Measurements from ENCODE around the gene PHF2.

Gene PHF2

DNA sequence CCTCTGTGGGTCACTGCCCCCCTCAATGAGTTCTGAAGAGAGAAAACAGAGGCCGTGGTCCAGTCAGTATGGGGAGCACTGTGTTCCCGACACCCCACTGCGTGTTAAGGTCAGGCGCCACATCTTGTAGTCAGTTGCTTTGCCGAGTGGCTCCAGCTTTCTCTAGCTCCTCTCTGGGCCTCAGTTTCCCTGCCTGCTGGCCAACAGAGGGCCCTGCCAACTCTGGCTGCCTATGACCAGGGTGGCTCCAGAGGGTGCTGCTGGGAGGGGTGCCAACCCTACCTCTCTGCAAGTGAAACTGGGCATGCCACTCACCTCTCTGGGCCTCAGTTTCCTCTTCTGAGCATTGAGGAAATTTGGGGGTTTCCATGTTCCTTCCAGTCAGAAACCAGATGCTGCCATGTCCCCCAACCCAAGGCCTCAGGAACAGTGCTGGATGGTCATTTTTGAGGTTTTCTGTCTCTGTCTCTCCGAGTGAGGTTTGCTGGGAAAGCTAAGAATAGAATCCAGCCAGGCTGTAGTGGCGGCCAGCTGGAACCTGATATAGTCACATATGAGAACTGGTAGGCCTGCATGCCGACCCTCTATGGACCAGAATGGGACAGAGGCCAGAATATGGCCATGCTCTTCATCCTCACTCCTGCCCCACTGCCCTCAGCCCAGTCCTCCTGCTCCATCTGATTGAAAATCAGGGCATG lies 132.1 kb downstream of the PHF2 start:
- TF ChIP-seq, protein P1, sequence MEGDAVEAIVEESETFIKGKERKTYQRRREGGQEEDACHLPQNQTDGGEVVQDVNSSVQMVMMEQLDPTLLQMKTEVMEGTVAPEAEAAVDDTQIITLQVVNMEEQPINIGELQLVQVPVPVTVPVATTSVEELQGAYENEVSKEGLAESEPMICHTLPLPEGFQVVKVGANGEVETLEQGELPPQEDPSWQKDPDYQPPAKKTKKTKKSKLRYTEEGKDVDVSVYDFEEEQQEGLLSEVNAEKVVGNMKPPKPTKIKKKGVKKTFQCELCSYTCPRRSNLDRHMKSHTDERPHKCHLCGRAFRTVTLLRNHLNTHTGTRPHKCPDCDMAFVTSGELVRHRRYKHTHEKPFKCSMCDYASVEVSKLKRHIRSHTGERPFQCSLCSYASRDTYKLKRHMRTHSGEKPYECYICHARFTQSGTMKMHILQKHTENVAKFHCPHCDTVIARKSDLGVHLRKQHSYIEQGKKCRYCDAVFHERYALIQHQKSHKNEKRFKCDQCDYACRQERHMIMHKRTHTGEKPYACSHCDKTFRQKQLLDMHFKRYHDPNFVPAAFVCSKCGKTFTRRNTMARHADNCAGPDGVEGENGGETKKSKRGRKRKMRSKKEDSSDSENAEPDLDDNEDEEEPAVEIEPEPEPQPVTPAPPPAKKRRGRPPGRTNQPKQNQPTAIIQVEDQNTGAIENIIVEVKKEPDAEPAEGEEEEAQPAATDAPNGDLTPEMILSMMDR (IDR thresholded peaks at IDR 0.05): no peak
- TF ChIP-seq ZFX (IDR thresholded peaks at IDR 0.05; ENCODE audit: borderline replicate concordance): no peak
- H3K27ac ChIP-seq: no peak overlapping the region

DNA sequence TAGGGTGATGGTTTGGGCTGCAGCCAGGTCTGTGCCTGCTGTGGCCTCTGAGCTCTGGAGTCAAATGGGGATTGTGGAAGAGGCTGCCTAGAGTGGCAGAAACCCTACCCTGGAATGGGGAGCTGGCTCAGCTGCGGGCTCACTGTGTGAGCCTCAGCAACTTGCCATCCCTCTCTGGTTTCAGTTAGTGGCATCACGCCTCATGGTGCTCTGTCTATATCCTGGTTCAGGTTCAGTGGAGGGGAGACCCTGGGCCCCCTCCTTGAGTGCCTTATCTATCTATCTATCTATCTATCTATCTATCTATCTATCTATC lies 132.6 kb downstream of the PHF2 start:
- H3K27ac ChIP-seq: no peak overlapping the region

GRCh38 chr9:93709600-93710369 lies 133.4 kb downstream of the PHF2 start:
- TF ChIP-seq ZFX (IDR thresholded peaks at IDR 0.05; ENCODE audit: borderline replicate concordance): no peak
- TF ChIP-seq, protein P1 (IDR thresholded peaks at IDR 0.05): no peak
- no peak overlapping the region for H3K27ac ChIP-seq

More for the DNA sequence above, 132.6 kb downstream of the PHF2 start:
- no peak for TF ChIP-seq ZFX (IDR thresholded peaks at IDR 0.05; ENCODE audit: borderline replicate concordance)
- TF ChIP-seq, protein P1 (IDR thresholded peaks at IDR 0.05): no peak

DNA sequence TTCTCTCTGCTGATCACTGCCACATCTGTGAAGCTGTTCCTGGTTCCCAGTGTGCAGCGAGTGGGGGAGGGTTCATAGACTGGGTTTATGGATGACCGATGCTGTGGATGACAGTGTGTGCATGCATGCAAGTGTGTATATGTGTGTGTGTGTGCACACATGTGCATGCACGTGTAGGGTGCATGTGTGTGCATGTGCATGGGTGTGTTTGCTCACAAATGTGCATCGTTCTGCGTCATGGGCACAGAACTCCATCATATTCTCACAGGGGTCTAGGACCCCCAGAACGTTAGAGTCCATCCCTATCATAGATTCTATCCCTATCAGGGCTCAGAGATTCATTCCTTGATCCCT lies 134.0 kb downstream of the PHF2 start:
- TF ChIP-seq, protein P1 (IDR thresholded peaks at IDR 0.05): no peak
- no peak for TF ChIP-seq ZFX (IDR thresholded peaks at IDR 0.05; ENCODE audit: borderline replicate concordance)
- H3K27ac ChIP-seq: no peak overlapping the region

- no peak overlapping the region for H3K27ac ChIP-seq
- no peak for TF ChIP-seq ZFX (IDR thresholded peaks at IDR 0.05; ENCODE audit: borderline replicate concordance)
- TF ChIP-seq, protein P1 (IDR thresholded peaks at IDR 0.05): no peak
Observed at GRCh38 chr9:93711002-93711401, 134.6 kb downstream of the PHF2 start.

DNA sequence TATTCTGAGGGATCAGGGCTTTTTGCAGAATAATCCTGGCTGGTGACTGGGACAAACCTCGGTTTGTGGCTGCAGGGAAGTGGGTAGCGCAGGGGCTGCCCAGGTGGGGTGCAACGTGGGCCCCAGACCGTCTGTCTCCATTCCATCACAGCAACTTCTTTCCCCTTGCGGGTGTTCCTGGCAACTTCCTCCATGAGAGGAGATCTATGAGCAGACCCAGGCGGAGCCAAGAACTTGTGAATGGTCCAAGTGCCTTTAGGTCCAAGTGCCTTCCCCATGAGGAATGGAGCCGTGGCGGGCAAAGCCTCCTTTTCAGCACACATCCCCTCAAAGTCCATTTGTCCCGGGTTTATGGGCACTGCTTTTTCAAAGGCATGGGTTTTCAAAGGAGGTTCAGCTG lies 136.5 kb downstream of the PHF2 start:
- TF ChIP-seq, protein P1 (IDR thresholded peaks at IDR 0.05): no peak
- no peak for TF ChIP-seq ZFX (IDR thresholded peaks at IDR 0.05; ENCODE audit: borderline replicate concordance)
- H3K27ac ChIP-seq: no peak overlapping the region

DNA sequence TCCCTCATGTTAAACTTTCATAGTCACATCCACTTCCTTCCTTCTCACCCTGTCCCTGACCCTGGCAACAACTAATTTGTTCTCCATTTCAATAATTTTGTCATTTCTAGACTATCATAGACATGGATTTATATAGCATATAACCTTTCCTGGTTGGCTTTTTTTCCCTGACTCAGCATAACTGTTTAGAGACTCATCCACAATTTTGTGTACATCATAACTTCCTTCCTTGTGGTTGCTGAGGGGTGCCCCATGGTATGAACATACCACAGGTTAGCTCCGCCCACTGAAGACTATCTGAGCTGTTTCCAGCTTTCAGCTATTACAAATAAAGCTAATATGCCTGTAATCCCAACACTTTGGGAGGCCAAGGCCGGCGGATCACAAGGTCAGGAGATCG lies 137.3 kb downstream of the PHF2 start:
- TF ChIP-seq, protein P1 (IDR thresholded peaks at IDR 0.05): no peak
- no peak for TF ChIP-seq ZFX (IDR thresholded peaks at IDR 0.05; ENCODE audit: borderline replicate concordance)
- H3K27ac ChIP-seq: no peak overlapping the region
